NCI-H446 treated with DMSO at 0.1 percent for 48 hours (cell line): ENCODE results near the gene NES.

Experiments used
- DNase-seq: peaks from one replicate; lab custom pipeline; 2025; lab: John Stamatoyannopoulos, UW

NES gene

DNA sequence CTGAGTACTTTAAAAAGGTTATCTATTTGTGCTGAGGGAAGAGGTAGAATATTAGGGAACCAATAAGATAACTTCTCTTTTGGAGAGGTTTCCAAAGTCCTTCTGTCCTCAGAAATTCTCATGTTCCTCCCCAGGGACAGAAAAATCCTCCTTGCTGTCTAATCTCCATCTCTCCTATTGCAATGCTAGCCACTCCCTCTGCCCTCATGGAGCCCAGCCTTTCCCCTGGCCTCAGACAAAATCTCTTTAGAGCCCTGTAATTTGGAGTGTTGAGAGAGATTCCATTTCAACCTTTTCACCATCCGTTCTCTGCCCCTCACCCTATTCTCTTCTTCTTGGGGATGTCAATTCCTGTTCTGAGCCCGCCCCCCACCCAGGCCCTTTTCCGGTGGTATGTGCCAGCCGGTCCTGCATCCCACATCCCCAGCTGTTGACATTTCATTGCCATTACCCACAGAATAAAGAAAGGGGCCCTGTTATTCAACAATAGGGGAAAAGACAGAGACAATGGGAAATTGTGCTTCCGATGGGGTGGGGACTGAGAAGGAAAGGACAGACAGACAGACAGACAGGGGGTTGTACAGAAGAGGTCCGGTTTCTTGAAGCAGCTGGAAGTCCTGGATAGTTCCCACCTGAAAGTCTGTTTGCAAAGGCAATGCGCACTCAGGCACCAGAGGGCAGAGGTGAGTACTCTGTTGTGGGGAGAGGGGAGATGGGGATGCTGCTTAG is 58.2 kb downstream of the NES start, which contains the start of gene HAPLN2:
TSS of gene HAPLN2 (plus strand) at position 563 of the 729 bp plus-strand sequence. CDS start 4,076 bp downstream, outside the sequence.
- no peak for DNase-seq
